Hepatocyte (in vitro differentiated cells): Measurements from ENCODE around the gene FRMPD1.
"Not testable (repeated sequence)": the region's sequence is repeated elsewhere in the genome, so short reads cannot be mapped to it uniquely, and the experiment has no call there.

ENCODE experiments used
- EZH2 ChIP-seq: fragments of 200-600 bp; sonication (generic); IDR thresholded peaks from 2 replicates; pipeline ENCODE4 v1.6.1; 2016; ENCODE audit warnings: antibody characterized with exemption, mild to moderate bottlenecking, borderline replicate concordance
- TF ChIP-seq, protein P1 (sequence below): fragments of 200-600 bp; sonication (generic); IDR thresholded peaks from 2 replicates; pipeline ENCODE4 v1.5.1; 2016; ENCODE audit warnings: antibody characterized with exemption, mild to moderate bottlenecking; ENCODE audit not compliant: poor library complexity

DNA sequence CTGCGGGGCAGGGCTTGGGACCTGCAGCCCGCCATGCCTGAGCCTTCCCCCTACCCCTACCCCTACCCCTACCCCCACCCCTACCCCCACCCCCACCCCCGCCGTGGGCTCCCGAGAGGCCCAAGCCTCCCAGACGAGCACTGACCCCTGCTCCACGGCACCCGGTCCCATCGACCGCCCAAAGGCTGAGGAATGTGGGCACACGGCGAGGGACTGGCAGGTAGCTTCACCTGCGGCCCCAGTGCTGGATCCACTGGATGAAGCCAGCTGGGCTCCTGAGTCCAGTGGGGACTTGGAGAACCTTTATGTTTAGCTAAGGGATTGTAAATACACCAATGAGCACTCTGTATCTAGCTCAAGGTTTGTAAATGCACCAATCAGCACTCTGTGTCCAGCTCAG, 101.4 kb downstream of the FRMPD1 start:
- TF ChIP-seq, protein P1, sequence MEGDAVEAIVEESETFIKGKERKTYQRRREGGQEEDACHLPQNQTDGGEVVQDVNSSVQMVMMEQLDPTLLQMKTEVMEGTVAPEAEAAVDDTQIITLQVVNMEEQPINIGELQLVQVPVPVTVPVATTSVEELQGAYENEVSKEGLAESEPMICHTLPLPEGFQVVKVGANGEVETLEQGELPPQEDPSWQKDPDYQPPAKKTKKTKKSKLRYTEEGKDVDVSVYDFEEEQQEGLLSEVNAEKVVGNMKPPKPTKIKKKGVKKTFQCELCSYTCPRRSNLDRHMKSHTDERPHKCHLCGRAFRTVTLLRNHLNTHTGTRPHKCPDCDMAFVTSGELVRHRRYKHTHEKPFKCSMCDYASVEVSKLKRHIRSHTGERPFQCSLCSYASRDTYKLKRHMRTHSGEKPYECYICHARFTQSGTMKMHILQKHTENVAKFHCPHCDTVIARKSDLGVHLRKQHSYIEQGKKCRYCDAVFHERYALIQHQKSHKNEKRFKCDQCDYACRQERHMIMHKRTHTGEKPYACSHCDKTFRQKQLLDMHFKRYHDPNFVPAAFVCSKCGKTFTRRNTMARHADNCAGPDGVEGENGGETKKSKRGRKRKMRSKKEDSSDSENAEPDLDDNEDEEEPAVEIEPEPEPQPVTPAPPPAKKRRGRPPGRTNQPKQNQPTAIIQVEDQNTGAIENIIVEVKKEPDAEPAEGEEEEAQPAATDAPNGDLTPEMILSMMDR: not testable (repeated sequence)
- TF ChIP-seq EZH2: not testable (repeated sequence)
